GM12878 (cell line): ENCODE results near the gene DLG1. TPM values are rescaled to one million over a fixed set of nuclear protein-coding genes. Genes with fewer than 3 reads are reported as not detected.

Experiments
- ATAC-seq: fragments of 200-7000 bp; cut with Tn5 transposase; 3 replicates; pipeline ENCODE4 v1.9.1; 2020; ENCODE audit warnings: mild to moderate bottlenecking, moderate library complexity
- BruUV-seq: library from RNA; stranded (reverse); fragments of 400-500 nt; replicated peaks from 2 replicates; lab custom pipeline; 2021; lab: Mats Ljungman, UMichigan
- CTCF ChIA-PET: fragments of 300-600 bp; sonication (Branson Sonifier 250); formaldehyde crosslinking; extraction: SDS; loops from one replicate; lab custom pipeline; 2021; ENCODE audit warnings: inconsistent platforms; lab: Yijun Ruan, JAX
- POLR2A ChIA-PET: fragments of 350-600 bp; formaldehyde crosslinking; extraction: SDS; loops from one replicate; lab custom pipeline; 2021; ENCODE audit warnings: inconsistent platforms; lab: Charles Lee
- RAD21 ChIA-PET: fragments of 300-600 bp; sonication (Branson Sonifier 250); formaldehyde crosslinking; loops from one replicate; lab custom pipeline; 2023; ENCODE audit warnings: antibody characterized with exemption; ENCODE audit not compliant: unreplicated experiment; lab: Charles Lee
- SMC1A ChIA-PET: fragments of 300-600 bp; sonication (Branson Sonifier 250); formaldehyde crosslinking; loops from one replicate; lab custom pipeline; 2023; ENCODE audit not compliant: unreplicated experiment, uncharacterized antibody; lab: Charles Lee
- DNase-seq: peaks from one replicate; pipeline ENCODE4 v3.0.0-alpha.2; 2011; ENCODE audit warnings: low read depth, low spot score
- FAIRE-seq: peaks from 3 replicates; lab custom pipeline; 2011; peaks lifted over from hg19 to GRCh38; lab: Jason Lieb, UNC
- H2AFZ ChIP-seq: 2 replicates; pipeline ENCODE4 v1.6.0; 2011; ENCODE audit warnings: low read depth, low read length, control low read depth; ENCODE audit not compliant: control insufficient read depth
- H3K27ac ChIP-seq: 2 replicates; pipeline ENCODE4 v1.5.1; 2011; ENCODE audit warnings: control low read depth; ENCODE audit not compliant: control insufficient read depth, insufficient read depth
- H3K27me3 ChIP-seq, 2 experiments: replicated peaks in 1 of 2; 2 replicates each; pipeline versions ENCODE4 v1.6.0 to v1.6.1; 2011; ENCODE audit warnings: low read length in 1 of 2; ENCODE audit not compliant: control insufficient read depth in 2 of 2, insufficient read depth in 2 of 2
- H3K36me3 ChIP-seq, 2 experiments: 2 replicates each; pipeline ENCODE4 v1.5.1; 2011; ENCODE audit warnings: low read length in 1 of 2; ENCODE audit not compliant: control insufficient read depth in 2 of 2, insufficient read depth in 2 of 2
- H3K4me1 ChIP-seq: 2 replicates; pipeline ENCODE4 v1.6.1; 2011; ENCODE audit warnings: mild to moderate bottlenecking, low read length, moderate library complexity, mixed read lengths; ENCODE audit not compliant: control insufficient read depth, insufficient read depth
- H3K4me2 ChIP-seq: 2 replicates; pipeline ENCODE4 v1.6.0; 2011; ENCODE audit warnings: control low read depth; ENCODE audit not compliant: control insufficient read depth, insufficient read depth
- H3K4me3 ChIP-seq: fragments of 200-600 bp; sonication (generic); 2 replicates; pipeline ENCODE4 v1.5.1; 2016
- H3K79me2 ChIP-seq: 2 replicates; pipeline ENCODE4 v1.6.0; 2011; ENCODE audit warnings: low read length; ENCODE audit not compliant: control insufficient read depth, insufficient read depth
- H3K9ac ChIP-seq: 2 replicates; pipeline ENCODE4 v1.8.0; 2011; ENCODE audit warnings: low read length, control low read depth, mixed read lengths; ENCODE audit not compliant: control insufficient read depth, insufficient read depth
- H3K9me3 ChIP-seq: replicated peaks from 3 replicates; pipeline ENCODE4 v1.5.1; 2011; ENCODE audit warnings: mild to moderate bottlenecking, low read length; ENCODE audit not compliant: control insufficient read depth, insufficient read depth
- H4K20me1 ChIP-seq: 2 replicates; pipeline ENCODE4 v1.6.0; 2011; ENCODE audit not compliant: control insufficient read depth, insufficient read depth
- ATF2 ChIP-seq: IDR thresholded peaks from 2 replicates; pipeline ENCODE4 v1.6.1; 2012; ENCODE audit warnings: low read length, inconsistent platforms
- BCL3 ChIP-seq: IDR thresholded peaks from 2 replicates; pipeline ENCODE4 v1.6.1; 2011; ENCODE audit warnings: borderline replicate concordance, low read depth, mild to moderate bottlenecking, moderate library complexity, low read length; ENCODE audit not compliant: insufficient read depth, poor library complexity, severe bottlenecking
- CHD2 ChIP-seq: IDR thresholded peaks from 2 replicates; pipeline ENCODE4 v1.6.1; 2011; ENCODE audit warnings: low read depth, low read length, improper control_type of control experiment, borderline replicate concordance
- DPF2 ChIP-seq: fragments of 450-650 bp; IDR thresholded peaks from 2 replicates; pipeline ENCODE4 v1.6.1; 2017; ENCODE audit warnings: mild to moderate bottlenecking
- EP300 ChIP-seq, 2 experiments: fragments of 150-350 bp in 1 of 2; IDR thresholded peaks; 2 replicates each; pipeline ENCODE4 v1.6.1; 2011 to 2012; ENCODE audit warnings: low read depth in 2 of 2, low read length in 2 of 2, borderline replicate concordance in 1 of 2, improper control_type of control experiment in 1 of 2, inconsistent platforms in 1 of 2; ENCODE audit not compliant: control insufficient read depth in 1 of 2
- GATAD2B ChIP-seq: fragments of 450-650 bp; conservative IDR thresholded peaks from 2 replicates; pipeline ENCODE4 v1.6.1; 2017; ENCODE audit warnings: low read depth, mild to moderate bottlenecking, moderate library complexity
- LARP7 ChIP-seq: fragments of 450-650 bp; IDR thresholded peaks from 2 replicates; pipeline ENCODE4 v1.6.1; 2017; ENCODE audit warnings: mild to moderate bottlenecking
- MAX ChIP-seq: IDR thresholded peaks from 2 replicates; pipeline ENCODE4 v1.6.1; 2012; ENCODE audit warnings: low read depth, low read length, improper control_type of control experiment
- NBN ChIP-seq: fragments of 450-650 bp; IDR thresholded peaks from 2 replicates; pipeline ENCODE4 v1.6.1; 2016
- NFXL1 ChIP-seq: fragments of 450-650 bp; IDR thresholded peaks from 2 replicates; pipeline ENCODE4 v1.6.1; 2017; ENCODE audit warnings: antibody characterized with exemption, mild to moderate bottlenecking, borderline replicate concordance
- NR2C1 ChIP-seq: fragments of 450-650 bp; IDR thresholded peaks from 2 replicates; pipeline ENCODE4 v1.6.1; 2017; ENCODE audit warnings: antibody characterized with exemption, mild to moderate bottlenecking, moderate library complexity
- NR2F1 ChIP-seq: fragments of 450-650 bp; conservative IDR thresholded peaks from 2 replicates; pipeline ENCODE4 v1.6.1; 2017; ENCODE audit warnings: mild to moderate bottlenecking
- POLR2AphosphoS2 ChIP-seq: IDR thresholded peaks from 2 replicates; pipeline ENCODE4 v1.6.1; 2011; ENCODE audit warnings: low read depth, mild to moderate bottlenecking, low read length, improper control_type of control experiment, moderate library complexity
- SIN3A ChIP-seq: IDR thresholded peaks from 2 replicates; pipeline ENCODE4 v1.6.1; 2012; ENCODE audit warnings: low read depth, low read length, improper control_type of control experiment
- SIX5 ChIP-seq: IDR thresholded peaks from 2 replicates; pipeline ENCODE4 v1.6.1; 2011; ENCODE audit warnings: mild to moderate bottlenecking, low read depth, low read length, moderate library complexity; ENCODE audit not compliant: severe bottlenecking
- ZNF687 ChIP-seq: fragments of 450-650 bp; IDR thresholded peaks from 2 replicates; pipeline ENCODE4 v1.6.1; 2017; ENCODE audit warnings: mild to moderate bottlenecking, moderate library complexity
- WGBS: methylation state at CpG from one replicate; pipeline ENCODE4 v1.1.6; 2016; ENCODE audit warnings: low lambda C conversion rate; ENCODE audit not compliant: insufficient replicate concordance, insufficient coverage; ENCODE audit errors: missing lambda C conversion rate; 5-methylcytosine and 5-hydroxymethylcytosine counted together
- in situ Hi-C: fragments of 300-500 bp; cut with MboI; formaldehyde crosslinking; loops from 9 replicates; pipeline ENCODE4 v1.14.3; 2018; ENCODE audit warnings: mixed read lengths
- intact Hi-C: fragments of 100-400 bp; cut with micrococcal nuclease; formaldehyde crosslinking; loops from one replicate; pipeline ENCODE4 v1.14.2; 2022; ENCODE audit not compliant: unreplicated experiment
- polyA plus RNA-seq, 11 experiments: library from polyadenylated mRNA; depleted of rRNA in 4 of 11; unstranded in 6 of 11; stranded (reverse) in 5 of 11; fragments of >200 nt; fragmentation: Nextera tagmentation in 4 of 11; fragmentation: Illumina TruSeq in 1 of 11; extraction: Ambion mirVana in 4 of 11; extraction: Trizol in 1 of 11; gene quantifications; 1 replicate in 1 of 11; 2 replicates in 10 of 11; pipeline versions ENCODE4 v1.2.1 to v1.2.3, GENCODE V29; 2011 to 2016; ENCODE audit warnings: inconsistent platforms in 2 of 11, missing spikeins in 2 of 11, low read depth in 1 of 11
- total RNA-seq, 4 experiments: library from RNA; depleted of rRNA in 3 of 4; stranded (reverse); fragments of >200 nt in 3 of 4; fragmentation: Illumina TruSeq in 1 of 4; extraction: Trizol in 1 of 4; gene quantifications; 2 replicates each; pipeline versions ENCODE4 v1.2.1 to v1.2.3, GENCODE V29; 2013 to 2021

Gene DLG1
- total and polyA plus RNA-seq, 10 of the 15 experiments (the other 5 are each of a cell fraction or from before 2014, with no cell fraction given), result 9.2 to 63.1 (median 40.1) TPM

GRCh38 chr3:197226179-197226578 is 72.2 kb downstream of the DLG1 start:
- H3K4me3 ChIP-seq, result no peak overlapping the region
- no peak for DNase-seq
- no peak overlapping the region for H3K9ac ChIP-seq
- WGBS, result 68% methylated on average over 3 of the region's 3 CpGs
- no peak overlapping the region for H3K27ac ChIP-seq
- no peaks in the 10 kb centered on the region for H3K36me3 ChIP-seq
- no peaks in the 10 kb centered on the region for H3K27me3 ChIP-seq
- H3K9me3 ChIP-seq, result no peaks in the 10 kb centered on the region
- ChIA-PET SMC1A (interaction anchor here (0.6 to 7.4 kb wide), 9 partner anchors 9 to 275 kb away, joined by 3 to 63 read pairs (median 3); no protein-coding TSS in a partner anchor), CTCF (interaction anchor here (0.7 to 7.9 kb wide), 11 partner anchors 10 to 285 kb away, joined by 3 to 101 read pairs (median 6); no protein-coding TSS in a partner anchor), POLR2A (interaction anchor here (0.6 kb wide), 1 partner anchor 72 kb away, joined by 4 read pairs; no protein-coding TSS in a partner anchor), RAD21 (interaction anchor here (1.1 to 7.8 kb wide), 4 partner anchors 10 to 275 kb away, joined by 3 to 49 read pairs (median 15); no protein-coding TSS in a partner anchor)
- no peaks in the 10 kb centered on the region for H4K20me1 ChIP-seq
- H3K79me2 ChIP-seq, result peaks cover 43% of the 10 kb centered on the region
- TF ChIP-seq NFXL1 (no peak), ATF2 (no peak), SIN3A (no peak), CHD2 (no peak), GATAD2B (no peak), BCL3 (no peak), NR2C1 (no peak), EP300 (IDR thresholded peaks at IDR 0.05; ENCODE audit: borderline replicate concordance in 1 of 2, control insufficient read depth in 1 of 2, low read depth in 2 of 2, low read length in 2 of 2) (no peak), MAX (no peak), ZNF687 (no peak), SIX5 (no peak), NR2F1 (no peak), DPF2 (no peak), POLR2AphosphoS2 (no peak), NBN (no peak), LARP7 (no peak)
- H3K4me1 ChIP-seq, result peaks cover 3% of the 10 kb centered on the region; the same call in 1 of the 2 replicates
- no peak overlapping the region for H2AFZ ChIP-seq
- intact Hi-C loops, result no loop called here
- BruUV-seq, result no TSS peak
- H3K4me2 ChIP-seq, result no peak overlapping the region
- no peak for FAIRE-seq
- in situ Hi-C loops, result no loop called here
- ATAC-seq, result no peak
